ENCODE measurements around the gene NUDT3. TPM values are rescaled to one million over a fixed set of nuclear protein-coding genes. Genes with fewer than 3 reads are reported as not detected.

Gene NUDT3
- total and polyA plus RNA-seq, 9 of the 15 experiments (the other 6 are each of a cell fraction or from before 2014, with no cell fraction given) = 5.4 to 81.2 (median 56.4) TPM

DNA sequence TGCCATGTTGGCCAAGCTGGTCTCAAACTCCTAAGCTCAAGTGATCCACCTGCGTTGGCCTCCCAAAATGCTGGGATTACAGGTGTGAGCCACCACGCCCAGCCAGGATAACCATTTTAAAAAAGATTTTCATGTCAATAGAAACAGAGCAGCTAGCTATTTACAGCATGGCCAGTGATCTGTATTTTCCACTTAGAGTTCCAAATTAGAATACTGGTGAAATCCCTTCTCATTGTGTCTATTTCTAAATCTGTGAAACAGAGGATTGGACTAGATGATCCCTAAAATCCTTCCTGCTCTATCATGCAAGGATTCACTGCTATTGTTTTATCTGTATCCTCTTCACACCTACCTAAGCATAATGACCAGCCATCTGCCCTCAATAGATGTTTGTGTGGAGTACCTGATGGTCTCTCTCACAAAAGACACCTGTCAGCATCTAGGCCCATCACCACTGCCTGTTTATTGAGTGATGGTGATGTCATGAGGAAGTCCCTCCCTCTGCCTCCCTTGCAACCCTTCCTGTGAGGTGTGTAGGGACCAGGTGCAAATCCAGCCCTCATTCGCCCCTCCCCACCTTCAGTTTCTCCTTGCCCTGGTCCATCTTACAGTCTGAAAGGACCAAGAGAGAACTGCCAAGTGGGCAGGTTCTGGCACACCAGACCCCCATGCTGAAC, 117.2 kb downstream of the NUDT3 start (continued):
- TF ChIP-seq, protein P1, sequence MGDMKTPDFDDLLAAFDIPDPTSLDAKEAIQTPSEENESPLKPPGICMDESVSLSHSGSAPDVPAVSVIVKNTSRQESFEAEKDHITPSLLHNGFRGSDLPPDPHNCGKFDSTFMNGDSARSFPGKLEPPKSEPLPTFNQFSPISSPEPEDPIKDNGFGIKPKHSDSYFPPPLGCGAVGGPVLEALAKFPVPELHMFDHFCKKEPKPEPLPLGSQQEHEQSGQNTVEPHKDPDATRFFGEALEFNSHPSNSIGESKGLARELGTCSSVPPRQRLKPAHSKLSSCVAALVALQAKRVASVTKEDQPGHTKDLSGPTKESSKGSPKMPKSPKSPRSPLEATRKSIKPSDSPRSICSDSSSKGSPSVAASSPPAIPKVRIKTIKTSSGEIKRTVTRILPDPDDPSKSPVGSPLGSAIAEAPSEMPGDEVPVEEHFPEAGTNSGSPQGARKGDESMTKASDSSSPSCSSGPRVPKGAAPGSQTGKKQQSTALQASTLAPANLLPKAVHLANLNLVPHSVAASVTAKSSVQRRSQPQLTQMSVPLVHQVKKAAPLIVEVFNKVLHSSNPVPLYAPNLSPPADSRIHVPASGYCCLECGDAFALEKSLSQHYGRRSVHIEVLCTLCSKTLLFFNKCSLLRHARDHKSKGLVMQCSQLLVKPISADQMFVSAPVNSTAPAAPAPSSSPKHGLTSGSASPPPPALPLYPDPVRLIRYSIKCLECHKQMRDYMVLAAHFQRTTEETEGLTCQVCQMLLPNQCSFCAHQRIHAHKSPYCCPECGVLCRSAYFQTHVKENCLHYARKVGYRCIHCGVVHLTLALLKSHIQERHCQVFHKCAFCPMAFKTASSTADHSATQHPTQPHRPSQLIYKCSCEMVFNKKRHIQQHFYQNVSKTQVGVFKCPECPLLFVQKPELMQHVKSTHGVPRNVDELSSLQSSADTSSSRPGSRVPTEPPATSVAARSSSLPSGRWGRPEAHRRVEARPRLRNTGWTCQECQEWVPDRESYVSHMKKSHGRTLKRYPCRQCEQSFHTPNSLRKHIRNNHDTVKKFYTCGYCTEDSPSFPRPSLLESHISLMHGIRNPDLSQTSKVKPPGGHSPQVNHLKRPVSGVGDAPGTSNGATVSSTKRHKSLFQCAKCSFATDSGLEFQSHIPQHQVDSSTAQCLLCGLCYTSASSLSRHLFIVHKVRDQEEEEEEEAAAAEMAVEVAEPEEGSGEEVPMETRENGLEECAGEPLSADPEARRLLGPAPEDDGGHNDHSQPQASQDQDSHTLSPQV (IDR thresholded peaks at IDR 0.05) = 0 out of 2 replicates have a peak, but pooled peaks have one; percentile 12
- TF ChIP-seq JUN (IDR thresholded peaks at IDR 0.05; ENCODE audit: borderline replicate concordance, low read depth, low read length) (no peak), JUN (CRISPR knock-in tag; IDR thresholded peaks at IDR 0.05; ENCODE audit: borderline replicate concordance) (no peak), SPI1 (IDR thresholded peaks at IDR 0.05; ENCODE audit: borderline replicate concordance, low read depth, low read length) (no peak), KDM1A (IDR thresholded peaks at IDR 0.05) (0 out of 4 replicates have a peak, but pooled peaks of 1 of the 2 experiments have one; percentile 18), NELFE (IDR thresholded peaks at IDR 0.05; ENCODE audit: insufficient read depth, insufficient read length) (no peak)
